Measurements from ENCODE around the gene IL21R. TPM values are rescaled to one million over a fixed set of nuclear protein-coding genes. Genes with fewer than 3 reads are reported as not detected.

The IL21R gene
- 0.30 and 0.32 TPM in 2 replicates for total RNA-seq

GRCh38 chr16:27401768-27402568 lies at the start of gene IL21R:
IL21R (plus strand) TSS chr16:27402174; CDS start chr16:27430072, 27,898 bp downstream.

Other genes with a start within 250 kb of the IL21R start
- 2.7 TPM in 2 replicates for gene KDM8, start 198.6 kb upstream of the IL21R start, total RNA-seq
- gene NSMCE1, start 133.4 kb upstream of the IL21R start, total RNA-seq, result 71.6 and 114 TPM in 2 replicates
- 30.3 and 38.9 TPM in 2 replicates for gene IL4R, start 88.2 kb upstream of the IL21R start, total RNA-seq
- 63.0 and 89.9 TPM in 2 replicates for gene GTF3C1, start 147.7 kb downstream of the IL21R start, total RNA-seq
- gene KATNIP, start 148.0 kb downstream of the IL21R start, total RNA-seq, result 19.9 and 29.9 TPM in 2 replicates

All from smooth muscle cell of the umbilical artery (primary cell).